ENCODE results near the gene AUNIP. TPM values are rescaled to one million over a fixed set of nuclear protein-coding genes. Genes with fewer than 3 reads are reported as not detected.

Gene AUNIP
- polyA plus RNA-seq, 2 of the 4 experiments (the other 2 are of a cell fraction) = 6.5 to 8.4 TPM

GRCh38 chr1:25898223-25899015 lies 39.2 kb upstream of the AUNIP start:
- Histone ChIP-seq H3K4me1 (peaks cover 15% of the 10 kb centered on the region), H3K4me3 (no peak overlapping the region), H3K9me3 (no peaks in the 10 kb centered on the region), H3K27ac (no peak overlapping the region), H3K4me2 (no peak overlapping the region)
- TF ChIP-seq NR3C1 (IDR thresholded peaks at IDR 0.05) (no peak), KDM1A (IDR thresholded peaks at IDR 0.05; ENCODE audit: low read depth) (no peak), FOXS1 (CRISPR knock-in tag; IDR thresholded peaks at IDR 0.05) (no peak), MAX (IDR thresholded peaks at IDR 0.05) (no peak), ZFP36 (IDR thresholded peaks at IDR 0.05; ENCODE audit: borderline replicate concordance, partially characterized antibody) (no peak), MAZ (IDR thresholded peaks at IDR 0.05; ENCODE audit: borderline replicate concordance, low read depth, low read length) (no peak), TFCP2L1 (CRISPR knock-in tag; IDR thresholded peaks at IDR 0.05) (no peak), RFX5 (IDR thresholded peaks at IDR 0.05) (no peak), ESRRA (IDR thresholded peaks at IDR 0.05; ENCODE audit: borderline replicate concordance, low read length) (no peak), EHMT2 (IDR thresholded peaks at IDR 0.05; ENCODE audit: low read depth) (no peak), ZC3H11A (IDR thresholded peaks at IDR 0.05) (no peak), CTCF (IDR thresholded peaks at IDR 0.05) (no peak), GATA3 (IDR thresholded peaks at IDR 0.05; ENCODE audit: borderline replicate concordance) (no peak), ZNF302 (CRISPR knock-in tag; IDR thresholded peaks at IDR 0.05) (no peak), ELK1 (IDR thresholded peaks at IDR 0.05; ENCODE audit: low read depth, low read length) (no peak), HDAC2 (IDR thresholded peaks at IDR 0.05) (no peak), PBX3 (IDR thresholded peaks at IDR 0.05) (no peak), PHF8 (IDR thresholded peaks at IDR 0.05; ENCODE audit: borderline replicate concordance, low read depth) (no peak)
- ATAC-seq (no peak), DNase-seq (ENCODE audit: low read depth in 1 of 2, low spot score in 1 of 2) (no peak), FAIRE-seq (no peak)
- ChIA-PET POLR2A (no interaction called here), CTCF (interaction anchor here (1.6 kb wide), 1 partner anchor 99 kb away, joined by 6 read pairs; the partner anchor contains the start of gene PAFAH2)
- 84% methylated on average over 11 of the region's 11 CpGs for WGBS (ENCODE audit: missing lambda C conversion rate)

GRCh38 chr1:25897754-25898153 lies 38.5 kb upstream of the AUNIP start:
- 93% methylated on average over 4 of the region's 5 CpGs for WGBS (ENCODE audit: missing lambda C conversion rate)
- H3K4me1 ChIP-seq = peaks cover 19% of the 10 kb centered on the region
- no peak for TF ChIP-seq POLR2A (IDR thresholded peaks at IDR 0.05; ENCODE audit: low read length)
- TF ChIP-seq CHD4 (IDR thresholded peaks at IDR 0.05; ENCODE audit: borderline replicate concordance) = no peak
- TF ChIP-seq RNF2 (IDR thresholded peaks at IDR 0.05; ENCODE audit: borderline replicate concordance, low read depth) = no peak
- no peak for TF ChIP-seq NR3C1 (IDR thresholded peaks at IDR 0.05)
- no peak for TF ChIP-seq POLR2AphosphoS2 (conservative IDR thresholded peaks at IDR 0.05; ENCODE audit: low read length)
- TF ChIP-seq PHF8 (IDR thresholded peaks at IDR 0.05; ENCODE audit: borderline replicate concordance, low read depth) = no peak
- TF ChIP-seq EHF (CRISPR knock-in tag; IDR thresholded peaks at IDR 0.05) = no peak
- TF ChIP-seq USF2 (IDR thresholded peaks at IDR 0.05) = no peak
- no peak for TF ChIP-seq RARB (CRISPR knock-in tag; IDR thresholded peaks at IDR 0.05)
- no peak for TF ChIP-seq EHMT2 (IDR thresholded peaks at IDR 0.05; ENCODE audit: low read depth)
- no peak for TF ChIP-seq NFE2L2 (conservative IDR thresholded peaks at IDR 0.05; ENCODE audit: low read length)
- TF ChIP-seq KDM1A (IDR thresholded peaks at IDR 0.05; ENCODE audit: low read depth) = no peak
- H3K4me2 ChIP-seq = no peak overlapping the region
- DNase-seq (ENCODE audit: low read depth in 1 of 2, low spot score in 1 of 2) (no peak), FAIRE-seq (no peak), ATAC-seq (no peak)
- POLR2A ChIA-PET = no interaction called here
- CTCF ChIA-PET = interaction anchor here (0.6 to 3.8 kb wide), 3 partner anchors 7 to 1076 kb away, joined by 3 to 35 read pairs (median 4); partner anchors contain the start of gene STMN1
- no peak overlapping the region for H3K27ac ChIP-seq
- H3K9me3 ChIP-seq = no peaks in the 10 kb centered on the region
- no peak overlapping the region for H3K4me3 ChIP-seq

All from A549 (cell line).